NCI-H1417 (cell line): ENCODE data around the gene PACSIN1.

Experiments
- DNase-seq, 3 experiments: peaks; one replicate each; lab custom pipeline; 2025; lab: John Stamatoyannopoulos, UW

PACSIN1 gene

GRCh38 chr6:34465531-34466241 lies at the start of gene PACSIN1:
PACSIN1 (plus strand) TSS chr6:34466076; CDS start chr6:34526306, 60,230 bp downstream.
- peak; percentile 30 to 83 (median 77) for DNase-seq

- DNase-seq = no peak
These were observed 49.0 kb upstream of the PACSIN1 start for GRCh38 chr6:34416877-34417371.

- no peak for DNase-seq
These were observed 47.5 kb upstream of the PACSIN1 start for GRCh38 chr6:34418367-34418766.

- no peak for DNase-seq
These were observed 42.6 kb upstream of the PACSIN1 start for GRCh38 chr6:34423254-34423653.

- no peak for DNase-seq
These were observed 41.4 kb upstream of the PACSIN1 start for GRCh38 chr6:34424200-34425131.

- no peak for DNase-seq
These were observed 40.8 kb upstream of the PACSIN1 start for GRCh38 chr6:34425132-34425497.

GRCh38 chr6:34425498-34426410 lies 40.1 kb upstream of the PACSIN1 start, which contains the start of gene RPS10:
RPS10 (minus strand) TSS chr6:34426069; CDS start chr6:34425221, 848 bp downstream.
- DNase-seq = peak; percentile 93 to 96 (median 93)

GRCh38 chr6:34435916-34436315 lies 30.0 kb upstream of the PACSIN1 start:
- DNase-seq = no peak

GRCh38 chr6:34436803-34437643 lies 28.9 kb upstream of the PACSIN1 start:
- DNase-seq = no peak

- no peak for DNase-seq
These were observed 28.3 kb upstream of the PACSIN1 start for GRCh38 chr6:34437644-34437970.

- no peak for DNase-seq
These were observed 27.2 kb upstream of the PACSIN1 start for GRCh38 chr6:34438705-34439104.

GRCh38 chr6:34439442-34439841 lies 26.4 kb upstream of the PACSIN1 start:
- no peak for DNase-seq

- no peak for DNase-seq
These were observed 24.4 kb upstream of the PACSIN1 start for GRCh38 chr6:34441526-34441925.

GRCh38 chr6:34445313-34445860 lies 20.5 kb upstream of the PACSIN1 start:
- DNase-seq = no peak

GRCh38 chr6:34447386-34447785 lies 18.5 kb upstream of the PACSIN1 start:
- no peak for DNase-seq

- DNase-seq = peak in 1 of 3 experiments; percentile 26
These were observed 18.0 kb upstream of the PACSIN1 start for GRCh38 chr6:34447910-34448309.

GRCh38 chr6:34451192-34451591 lies 14.7 kb upstream of the PACSIN1 start:
- no peak for DNase-seq

GRCh38 chr6:34455831-34456230 lies 10.0 kb upstream of the PACSIN1 start:
- DNase-seq = peak in 1 of 3 experiments; percentile 4

- no peak for DNase-seq
These were observed 8.5 kb upstream of the PACSIN1 start for GRCh38 chr6:34457382-34457741.
